Liver (tissue), 3 donors: ENCODE measurements around the gene S100A13.

Source experiments
- CTCF ChIP-seq: fragments of 150-350 bp; IDR thresholded peaks from 2 replicates; pipeline ENCODE4 v1.5.1; 2017; ENCODE audit warnings: improper control_type of control experiment, low read depth, low read length; ENCODE audit not compliant: missing input control
- FOXA2 ChIP-seq: IDR thresholded peaks from 2 replicates; pipeline ENCODE4 v1.6.1; 2016; ENCODE audit warnings: antibody characterized with exemption
- GABPA ChIP-seq, 2 donors: IDR thresholded peaks in 1 of 2; conservative IDR thresholded peaks in 1 of 2; 2 replicates each; pipeline ENCODE4 v1.6.1; 2016; ENCODE audit warnings: antibody characterized with exemption in 2 of 2, mild to moderate bottlenecking in 1 of 2, moderate library complexity in 1 of 2
- YY1 ChIP-seq: IDR thresholded peaks from 2 replicates; pipeline ENCODE4 v1.6.1; 2016; ENCODE audit warnings: antibody characterized with exemption, mild to moderate bottlenecking
- donor health status: healthy.
- donor health status: healthy.

- TF ChIP-seq YY1 (no peak), FOXA2 (no peak), CTCF (no peak), GABPA (IDR thresholded peaks at IDR 0.05 in 1 of 2, conservative IDR thresholded peaks at IDR 0.05 in 1 of 2) (no peak)
Measured at GRCh38 chr1:153626904-153627714, at the start of gene S100A13.
